ENCODE data around the gene CEP104.

CEP104 gene

GRCh38 chr1:3762873-3763228 is 94.2 kb downstream of the CEP104 start:
- no peak for DNase-seq (ENCODE audit: low read depth)

- DNase-seq (ENCODE audit: low read depth): no peak
Observed at GRCh38 chr1:3762151-3762872, 94.7 kb downstream of the CEP104 start.

Measured in ELR (cell line).